Stimulated activated CD4-positive, alpha-beta T cell treated with anti-CD3 and anti-CD28 coated beads, Interleukin-2, amount 100 ng/mL, for 4 hours (primary cell): ENCODE results near the gene PDE3B.

ENCODE experiments used
- DNase-seq: peaks from one replicate; pipeline ENCODE4 v3.0.0-alpha.2; 2020; ENCODE audit warnings: low read depth

PDE3B gene

GRCh38 chr11:14884667-14885273 lies 241.2 kb downstream of the PDE3B start:
- no peak for DNase-seq

GRCh38 chr11:14886513-14886912 lies 242.9 kb downstream of the PDE3B start:
- DNase-seq: no peak

GRCh38 chr11:14891143-14892035 lies 247.8 kb downstream of the PDE3B start:
- DNase-seq: peak; percentile 83

- peak; percentile 83 for DNase-seq
Measured at GRCh38 chr11:14892036-14892556, 248.5 kb downstream of the PDE3B start, which contains the start of gene CYP2R1. Gene CYP2R1 (minus strand): TSS chr11:14892231. CDS start chr11:14892205, 26 bp downstream.

- no peak for DNase-seq
Measured at GRCh38 chr11:14892577-14892976, 249.0 kb downstream of the PDE3B start.

- DNase-seq: no peak
Measured at GRCh38 chr11:14894657-14895598, 251.3 kb downstream of the PDE3B start.

- no peak for DNase-seq
Measured at GRCh38 chr11:14898355-14898754, 254.8 kb downstream of the PDE3B start.

GRCh38 chr11:14898906-14899305 lies 255.3 kb downstream of the PDE3B start:
- DNase-seq: no peak

- DNase-seq: no peak
Measured at GRCh38 chr11:14902650-14903350, 259.2 kb downstream of the PDE3B start.

GRCh38 chr11:14904745-14905103 lies 261.1 kb downstream of the PDE3B start:
- DNase-seq: peak; percentile 71

- peak; percentile 29 for DNase-seq
Measured at GRCh38 chr11:14905104-14906033, 261.8 kb downstream of the PDE3B start.

- DNase-seq: no peak
Measured at GRCh38 chr11:14906578-14906977, 263.0 kb downstream of the PDE3B start.

GRCh38 chr11:14906993-14907392 lies 263.4 kb downstream of the PDE3B start:
- DNase-seq: no peak

GRCh38 chr11:14907411-14908213 lies 264.0 kb downstream of the PDE3B start:
- peak; percentile 80 for DNase-seq

GRCh38 chr11:14908214-14908880 lies 264.7 kb downstream of the PDE3B start:
- DNase-seq: peak; percentile 36

GRCh38 chr11:14914536-14914935 lies 270.9 kb downstream of the PDE3B start:
- DNase-seq: no peak

GRCh38 chr11:14916403-14916802 lies 272.8 kb downstream of the PDE3B start:
- DNase-seq: no peak
